LNCaP clone FGC (cell line): ENCODE results near the gene PODXL2.

Experiments used
- DNase-seq: peaks from one replicate; pipeline ENCODE4 v3.0.0-alpha.2; 2011; ENCODE audit warnings: low read depth
- H3K4me3 ChIP-seq: 2 replicates; pipeline ENCODE4 v1.5.1; 2011; ENCODE audit warnings: mild to moderate bottlenecking, low read depth, low read length, control low read depth
- TF ChIP-seq, protein P1 (sequence below): IDR thresholded peaks from 2 replicates; pipeline ENCODE4 v1.5.1; 2012; ENCODE audit warnings: mild to moderate bottlenecking; ENCODE audit not compliant: control insufficient read depth, insufficient read depth; ENCODE audit errors: extremely low read depth

The PODXL2 gene

DNA sequence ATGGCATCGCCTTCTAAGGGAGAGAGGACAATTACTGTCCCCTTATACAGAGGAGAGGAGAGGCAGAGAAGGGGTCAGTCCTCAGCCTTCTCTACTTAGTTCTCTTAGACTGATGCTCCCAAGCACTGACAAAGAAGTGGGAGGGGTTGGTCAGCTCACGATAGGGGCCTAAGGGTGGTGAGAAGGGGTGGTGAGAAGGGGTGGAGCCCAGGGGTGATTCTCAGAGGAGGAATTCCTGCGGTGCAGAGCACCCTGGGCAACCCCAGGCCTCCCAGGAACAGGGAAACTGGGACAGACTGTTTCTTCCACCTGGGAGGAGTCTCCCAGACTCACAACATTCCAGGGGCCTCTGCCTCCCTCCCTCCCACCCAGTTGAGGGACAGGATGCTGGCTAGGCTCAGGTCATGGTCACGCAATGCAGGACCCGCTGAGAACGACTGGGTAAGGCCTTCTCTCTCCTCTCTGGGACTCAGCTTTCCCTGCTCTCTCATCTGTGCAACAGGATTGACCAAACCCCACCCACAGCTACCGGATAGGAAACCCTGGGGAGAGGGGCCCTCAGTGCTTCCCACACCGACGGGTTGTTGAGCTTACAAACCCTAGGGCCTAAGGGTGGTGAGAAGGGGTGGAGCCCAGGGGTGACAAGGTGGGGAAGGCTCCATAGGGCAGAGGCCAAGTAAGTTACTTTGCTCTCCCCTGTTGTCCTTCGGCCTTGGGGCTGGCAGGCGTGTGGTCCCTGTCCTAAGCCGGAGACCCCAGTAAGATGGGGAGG is 40.0 kb upstream of the PODXL2 start:
- H3K4me3 ChIP-seq: peak overlapping the region; percentile 89
- TF ChIP-seq, protein P1, sequence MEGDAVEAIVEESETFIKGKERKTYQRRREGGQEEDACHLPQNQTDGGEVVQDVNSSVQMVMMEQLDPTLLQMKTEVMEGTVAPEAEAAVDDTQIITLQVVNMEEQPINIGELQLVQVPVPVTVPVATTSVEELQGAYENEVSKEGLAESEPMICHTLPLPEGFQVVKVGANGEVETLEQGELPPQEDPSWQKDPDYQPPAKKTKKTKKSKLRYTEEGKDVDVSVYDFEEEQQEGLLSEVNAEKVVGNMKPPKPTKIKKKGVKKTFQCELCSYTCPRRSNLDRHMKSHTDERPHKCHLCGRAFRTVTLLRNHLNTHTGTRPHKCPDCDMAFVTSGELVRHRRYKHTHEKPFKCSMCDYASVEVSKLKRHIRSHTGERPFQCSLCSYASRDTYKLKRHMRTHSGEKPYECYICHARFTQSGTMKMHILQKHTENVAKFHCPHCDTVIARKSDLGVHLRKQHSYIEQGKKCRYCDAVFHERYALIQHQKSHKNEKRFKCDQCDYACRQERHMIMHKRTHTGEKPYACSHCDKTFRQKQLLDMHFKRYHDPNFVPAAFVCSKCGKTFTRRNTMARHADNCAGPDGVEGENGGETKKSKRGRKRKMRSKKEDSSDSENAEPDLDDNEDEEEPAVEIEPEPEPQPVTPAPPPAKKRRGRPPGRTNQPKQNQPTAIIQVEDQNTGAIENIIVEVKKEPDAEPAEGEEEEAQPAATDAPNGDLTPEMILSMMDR: no peak
- DNase-seq: no peak

DNA sequence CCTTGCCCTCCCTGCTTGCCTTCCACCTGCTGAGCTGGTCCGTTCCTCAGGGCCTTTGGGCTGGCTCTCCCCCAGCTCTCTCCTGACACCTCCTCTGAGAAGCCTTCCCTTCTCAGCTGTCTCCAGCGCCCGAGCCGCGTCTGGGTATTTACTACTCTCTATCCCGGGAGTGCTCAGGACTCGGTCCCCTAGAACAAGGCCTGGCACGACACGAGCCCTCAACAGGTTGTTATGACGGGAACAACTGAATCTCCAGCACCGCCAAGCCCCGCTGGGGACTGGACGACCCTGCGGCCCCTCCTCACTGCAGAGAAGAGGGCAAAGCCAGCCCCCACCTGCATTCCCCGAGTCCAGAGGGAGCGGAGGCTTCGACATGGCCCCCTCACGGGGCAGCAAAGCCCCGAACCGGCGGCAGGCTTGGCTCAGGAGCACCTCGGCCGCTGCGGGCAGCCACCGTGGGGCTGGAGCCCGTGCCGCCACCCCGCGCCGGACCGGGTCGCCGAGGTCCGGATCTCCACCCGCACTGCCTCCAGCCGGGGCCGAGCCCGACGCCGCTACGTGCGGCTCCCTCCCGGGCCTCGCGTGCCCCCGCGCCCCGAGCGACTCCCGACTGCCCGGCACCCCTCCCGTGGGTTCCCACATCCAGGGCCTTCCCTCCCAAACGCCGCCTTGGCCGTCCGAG is 39.2 kb upstream of the PODXL2 start:
- H3K4me3 ChIP-seq: peak overlapping the region; percentile 89
- TF ChIP-seq, protein P1: no peak
- no peak for DNase-seq

DNA sequence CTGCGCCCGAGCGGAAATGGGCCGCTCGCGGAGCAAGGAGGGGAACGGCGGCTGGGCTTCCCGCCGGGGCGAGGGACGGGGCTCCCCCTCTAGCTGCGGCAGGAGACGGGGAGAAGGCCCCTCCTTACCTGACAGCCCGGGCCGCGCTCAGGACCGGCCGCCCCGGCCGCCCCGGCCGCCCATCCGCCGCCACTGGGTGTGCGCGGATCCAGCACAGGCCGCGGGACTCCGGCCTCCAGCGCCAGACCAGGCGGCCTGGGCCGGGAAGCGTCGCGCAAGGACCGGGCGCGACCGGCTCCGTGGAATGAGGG is 38.7 kb upstream of the PODXL2 start:
- DNase-seq: no peak
- H3K4me3 ChIP-seq: peak overlapping the region; percentile 89
- TF ChIP-seq, protein P1: no peak

DNA sequence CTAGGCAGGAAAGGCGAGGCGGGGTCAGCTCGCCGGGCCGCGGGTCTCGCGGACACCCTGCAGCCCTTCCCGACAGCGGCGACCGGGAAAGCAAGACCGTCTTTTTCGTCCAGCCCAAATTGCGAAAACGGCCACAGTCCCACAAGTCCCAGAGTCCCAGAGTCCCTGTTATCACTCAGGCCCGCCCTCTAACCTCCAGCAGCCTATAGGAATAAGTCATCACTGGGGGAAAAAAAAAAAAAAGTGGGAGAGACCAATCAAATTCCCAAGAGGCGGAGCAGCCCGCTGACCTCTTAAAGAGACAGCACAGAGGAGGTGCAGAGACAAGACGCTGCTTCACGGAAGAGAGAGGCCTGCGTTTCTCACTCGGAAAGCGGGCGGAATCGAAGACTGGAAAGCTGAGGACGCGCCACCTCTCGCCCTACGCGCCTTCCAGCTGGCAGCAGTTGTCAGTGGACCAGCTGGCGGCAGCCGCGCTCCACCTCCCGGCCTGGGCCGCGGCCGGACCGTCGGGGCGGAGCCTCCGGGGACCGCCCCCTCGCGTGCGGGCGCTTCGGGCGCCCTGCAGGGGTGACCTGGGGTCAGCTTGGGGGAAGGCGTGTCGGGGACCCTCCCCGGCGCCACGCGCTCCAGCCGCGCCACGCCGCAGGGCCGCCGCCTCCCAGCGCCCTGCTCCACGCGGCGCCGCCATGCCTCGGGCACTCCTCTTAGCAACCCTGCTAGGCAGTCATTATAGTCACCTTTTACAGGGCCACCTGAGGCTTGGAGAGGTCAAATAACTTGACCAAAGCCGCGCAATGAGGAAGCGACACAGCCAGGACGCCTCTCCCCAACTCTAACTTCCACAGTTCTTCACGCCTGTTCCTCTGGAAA is 38.2 kb upstream of the PODXL2 start, which contains the start of gene TPRA1:
TSS of gene TPRA1 (minus strand) at position 141 of the 873 bp plus-strand sequence. CDS start 10,587 bp downstream, outside the sequence.
- peak; percentile 96 for DNase-seq
- H3K4me3 ChIP-seq: peak within 1 kb of the TSS; percentile 89
- TF ChIP-seq, protein P1: peak; percentile 56

DNA sequence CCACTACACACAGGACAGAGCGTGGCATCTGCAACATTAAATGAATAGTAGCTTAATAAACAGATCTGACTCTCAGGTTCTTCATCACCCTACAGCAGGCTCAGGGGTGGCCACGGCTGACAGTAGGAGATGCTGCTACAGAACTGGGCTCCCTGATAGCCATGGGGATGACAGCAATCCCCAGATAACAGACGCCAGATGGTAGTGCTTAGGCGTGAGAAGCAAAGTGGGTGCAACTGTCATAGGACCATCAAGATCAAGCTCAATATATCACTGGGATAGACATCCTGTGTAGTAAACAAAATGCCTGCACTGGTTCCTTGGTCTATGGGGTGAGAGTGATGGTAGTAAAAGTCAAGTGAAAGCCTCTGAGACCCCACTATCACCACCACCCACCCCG is 35.8 kb upstream of the PODXL2 start:
- DNase-seq: no peak
- H3K4me3 ChIP-seq: no peak overlapping the region
- TF ChIP-seq, protein P1: no peak

DNA sequence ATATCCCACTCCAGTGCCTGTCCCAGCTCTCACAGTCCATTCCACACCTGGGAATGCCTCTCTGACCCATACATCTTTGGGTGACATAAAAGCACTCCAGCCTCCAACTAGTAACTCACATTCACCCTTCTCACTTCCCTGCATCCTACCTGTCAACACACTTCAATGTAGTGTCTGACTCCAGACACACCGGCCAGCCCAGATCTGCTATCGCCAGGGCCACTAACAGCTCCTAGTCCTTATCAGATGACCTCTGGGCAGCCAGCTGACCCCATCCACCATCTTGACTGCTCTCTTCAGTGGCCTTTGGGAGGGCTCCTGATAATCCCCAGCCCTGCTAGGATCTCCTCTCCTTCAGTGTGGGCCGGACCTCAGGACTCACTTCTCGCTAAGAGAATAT is 33.7 kb upstream of the PODXL2 start:
- TF ChIP-seq, protein P1: no peak
- H3K4me3 ChIP-seq: no peak overlapping the region
- no peak for DNase-seq
